Stimulated activated CD8-positive, alpha-beta memory T cell treated with anti-CD3 and anti-CD28 coated beads, Interleukin-4, amount 100 ng/mL, for 24 hours (primary cell): ENCODE data around the gene NINJ2.

Experiments used
- DNase-seq: peaks from one replicate; pipeline ENCODE4 v3.0.0-alpha.2; 2020; ENCODE audit warnings: low read depth

The NINJ2 gene

GRCh38 chr12:569091-569676, 94.1 kb downstream of the NINJ2 start:
- DNase-seq, result no peak

GRCh38 chr12:568486-568885, 94.8 kb downstream of the NINJ2 start:
- DNase-seq, result no peak

- DNase-seq, result no peak
Measured at GRCh38 chr12:565589-566105, 97.6 kb downstream of the NINJ2 start.

GRCh38 chr12:565161-565560, 98.1 kb downstream of the NINJ2 start:
- no peak for DNase-seq

GRCh38 chr12:563787-564298, 99.4 kb downstream of the NINJ2 start:
- no peak for DNase-seq

- DNase-seq, result peak; percentile 34
Measured at GRCh38 chr12:563250-563781, 99.9 kb downstream of the NINJ2 start.

- no peak for DNase-seq
Measured at GRCh38 chr12:562634-563033, 100.6 kb downstream of the NINJ2 start.

GRCh38 chr12:561908-562593, 101.2 kb downstream of the NINJ2 start:
- DNase-seq, result no peak

GRCh38 chr12:561391-561705, 101.9 kb downstream of the NINJ2 start:
- DNase-seq, result no peak

- no peak for DNase-seq
Measured at GRCh38 chr12:560691-561390, 102.4 kb downstream of the NINJ2 start.

- no peak for DNase-seq
Measured at GRCh38 chr12:559906-560455, 103.3 kb downstream of the NINJ2 start.

- no peak for DNase-seq
Measured at GRCh38 chr12:559208-559905, 103.9 kb downstream of the NINJ2 start.

GRCh38 chr12:558580-558979, 104.7 kb downstream of the NINJ2 start:
- no peak for DNase-seq

GRCh38 chr12:556498-556897, 106.7 kb downstream of the NINJ2 start:
- no peak for DNase-seq

- DNase-seq, result no peak
Measured at GRCh38 chr12:554001-554285, 109.3 kb downstream of the NINJ2 start.

- peak; percentile 15 for DNase-seq
Measured at GRCh38 chr12:553216-554000, 109.8 kb downstream of the NINJ2 start.

GRCh38 chr12:552466-552865, 110.8 kb downstream of the NINJ2 start:
- no peak for DNase-seq

GRCh38 chr12:550473-551260, 112.6 kb downstream of the NINJ2 start:
- no peak for DNase-seq

GRCh38 chr12:549476-550082, 113.7 kb downstream of the NINJ2 start:
- DNase-seq, result no peak

- no peak for DNase-seq
Measured at GRCh38 chr12:547883-548470, 115.3 kb downstream of the NINJ2 start.
